Thymus (tissue), 11 donors: ENCODE measurements around the gene ARID4B. TPM values are rescaled to one million over a fixed set of nuclear protein-coding genes. Genes with fewer than 3 reads are reported as not detected.

Experiments
- DNase-seq, 9 donors: peaks; one replicate each; pipeline ENCODE4 v3.0.0-alpha.2; 2013; ENCODE audit warnings: low spot score in 9 of 9, low read depth in 6 of 9, missing footprints in 1 of 9
- H3K27ac ChIP-seq, 2 donors: one replicate each; pipeline ENCODE4 v1.5.1; 2013; ENCODE audit warnings: control low read depth in 1 of 2, low read depth in 1 of 2, low read length in 1 of 2, mild to moderate bottlenecking in 1 of 2, moderate library complexity in 1 of 2
- H3K27me3 ChIP-seq, 2 donors: one replicate each; pipeline ENCODE4 v1.5.1; 2013; ENCODE audit warnings: low read length in 1 of 2; ENCODE audit not compliant: control insufficient read depth in 2 of 2, insufficient read depth in 1 of 2
- H3K36me3 ChIP-seq, 2 donors: one replicate each; pipeline ENCODE4 v1.5.1; 2013; ENCODE audit warnings: low read length in 1 of 2, mild to moderate bottlenecking in 1 of 2, moderate library complexity in 1 of 2; ENCODE audit not compliant: control insufficient read depth in 2 of 2, insufficient read depth in 2 of 2
- H3K4me1 ChIP-seq, 2 donors: one replicate each; pipeline ENCODE4 v1.5.1; 2013; ENCODE audit warnings: low read length in 2 of 2; ENCODE audit not compliant: control insufficient read depth in 2 of 2, insufficient read depth in 2 of 2
- H3K4me3 ChIP-seq, 2 donors: one replicate each; pipeline ENCODE4 v1.5.1; 2013; ENCODE audit warnings: low read length in 2 of 2, control low read depth in 1 of 2, mild to moderate bottlenecking in 1 of 2
- H3K9me3 ChIP-seq, 2 donors: one replicate each; pipeline ENCODE4 v1.5.1; 2013; ENCODE audit warnings: low read length in 1 of 2, mild to moderate bottlenecking in 1 of 2; ENCODE audit not compliant: control insufficient read depth in 2 of 2, insufficient read depth in 1 of 2
- WGBS: extraction: QIAGEN DNeasy Blood & Tissue Kit; methylation state at CpG from one replicate; pipeline ENCODE4 v1.1.7; 2013; 5-methylcytosine and 5-hydroxymethylcytosine counted together
- polyA plus RNA-seq: library from polyadenylated mRNA; stranded (reverse); fragments of 200-250 nt; gene quantifications from one replicate; pipeline ENCODE4 v1.2.3, GENCODE V29; 2013
- total RNA-seq: library from RNA; stranded (reverse); fragments of 120-200 nt; gene quantifications from one replicate; pipeline ENCODE4 v1.2.4, GENCODE V29; 2013
- donor health status: healthy.

ARID4B gene
- total and polyA plus RNA-seq, 2 donors = 36.9 to 41.8 TPM

- H3K27ac ChIP-seq = no peak overlapping the region
- H3K4me3 ChIP-seq = no peak overlapping the region
- peaks cover 14 to 22% of the 10 kb centered on the region in 2 donors for H3K4me1 ChIP-seq
- H3K9me3 ChIP-seq = peaks cover 0 to 13% of the 10 kb centered on the region in 2 donors
- H3K27me3 ChIP-seq = no peaks in the 10 kb centered on the region
- H3K36me3 ChIP-seq = no peaks in the 10 kb centered on the region
- WGBS = 95% methylated on average over 5 of the region's 5 CpGs
- no peak for DNase-seq
Observed at GRCh38 chr1:235295902-235296350, 32.1 kb downstream of the ARID4B start.

GRCh38 chr1:235293322-235293942 lies 34.5 kb downstream of the ARID4B start:
- H3K4me1 ChIP-seq = peaks cover 10 to 15% of the 10 kb centered on the region in 2 donors
- no peak for DNase-seq
- H3K9me3 ChIP-seq = peaks cover 0 to 13% of the 10 kb centered on the region in 2 donors

GRCh38 chr1:235292790-235293189 lies 35.2 kb downstream of the ARID4B start:
- H3K27me3 ChIP-seq = no peaks in the 10 kb centered on the region
- 97% methylated on average over 4 of the region's 4 CpGs for WGBS
- H3K36me3 ChIP-seq = no peaks in the 10 kb centered on the region
- peaks cover 0 to 13% of the 10 kb centered on the region in 2 donors for H3K9me3 ChIP-seq
- no peak for DNase-seq
- peaks cover 10 to 13% of the 10 kb centered on the region in 2 donors for H3K4me1 ChIP-seq
- no peak overlapping the region for H3K27ac ChIP-seq
- H3K4me3 ChIP-seq = no peak overlapping the region

More at GRCh38 chr1:235293322-235293942, 34.5 kb downstream of the ARID4B start:
- Histone ChIP-seq H3K4me3 (no peak overlapping the region), H3K27me3 (no peaks in the 10 kb centered on the region), H3K27ac (no peak overlapping the region), H3K36me3 (no peaks in the 10 kb centered on the region)

GRCh38 chr1:235291599-235292091 lies 36.3 kb downstream of the ARID4B start:
- 86% methylated on average over 6 of the region's 6 CpGs for WGBS
- Histone ChIP-seq H3K4me1 (peaks cover 10 to 13% of the 10 kb centered on the region in 2 donors), H3K9me3 (peaks cover 0 to 10% of the 10 kb centered on the region in 2 donors), H3K27ac (no peak overlapping the region), H3K4me3 (no peak overlapping the region), H3K27me3 (no peaks in the 10 kb centered on the region), H3K36me3 (peaks cover 0 to 1% of the 10 kb centered on the region in 2 donors)
- DNase-seq = no peak

- Histone ChIP-seq H3K27ac (no peak overlapping the region), H3K36me3 (peaks cover 0 to 3% of the 10 kb centered on the region in 2 donors), H3K4me1 (peaks cover 9 to 15% of the 10 kb centered on the region in 2 donors), H3K4me3 (no peak overlapping the region), H3K9me3 (peaks cover 0 to 3% of the 10 kb centered on the region in 2 donors), H3K27me3 (no peaks in the 10 kb centered on the region)
- DNase-seq = no peak
- 91% methylated on average over 12 of the region's 12 CpGs for WGBS
Observed at GRCh38 chr1:235290740-235291502, 37.1 kb downstream of the ARID4B start.

- 94% methylated on average over 12 of the region's 12 CpGs for WGBS
- Histone ChIP-seq H3K36me3 (peaks cover 0 to 3% of the 10 kb centered on the region in 2 donors), H3K4me3 (no peak overlapping the region), H3K4me1 (peaks cover 7 to 13% of the 10 kb centered on the region in 2 donors), H3K9me3 (no peaks in the 10 kb centered on the region), H3K27ac (no peak overlapping the region), H3K27me3 (no peaks in the 10 kb centered on the region)
- no peak for DNase-seq
Observed at GRCh38 chr1:235289859-235290739, 37.9 kb downstream of the ARID4B start.

- 95% methylated on average over 4 of the region's 4 CpGs for WGBS
- Histone ChIP-seq H3K27ac (no peak overlapping the region), H3K4me1 (peaks cover 7 to 13% of the 10 kb centered on the region in 2 donors)
Observed at GRCh38 chr1:235287208-235287882, 40.6 kb downstream of the ARID4B start.

GRCh38 chr1:235286667-235287066 lies 41.3 kb downstream of the ARID4B start:
- no peak for DNase-seq
- 95% methylated on average over 1 of the region's 1 CpG for WGBS
- no peaks in the 10 kb centered on the region for H3K9me3 ChIP-seq
- H3K4me3 ChIP-seq = no peak overlapping the region
- H3K36me3 ChIP-seq = peaks cover 0 to 3% of the 10 kb centered on the region in 2 donors
- H3K27ac ChIP-seq = no peak overlapping the region
- no peaks in the 10 kb centered on the region for H3K27me3 ChIP-seq
- H3K4me1 ChIP-seq = peaks cover 7 to 13% of the 10 kb centered on the region in 2 donors

More at GRCh38 chr1:235287208-235287882, 40.6 kb downstream of the ARID4B start:
- Histone ChIP-seq H3K27me3 (no peaks in the 10 kb centered on the region), H3K36me3 (peaks cover 0 to 3% of the 10 kb centered on the region in 2 donors), H3K9me3 (no peaks in the 10 kb centered on the region), H3K4me3 (no peak overlapping the region)
- no peak for DNase-seq
